ENCODE data around the gene MED17. TPM values are rescaled to one million over a fixed set of nuclear protein-coding genes. Genes with fewer than 3 reads are reported as not detected.
"Not testable (repeated sequence)": the region's sequence is repeated elsewhere in the genome, so short reads cannot be mapped to it uniquely, and the experiment has no call there.

The MED17 gene
- total RNA-seq, 1 donor from 2014 or later, result 32.4 TPM

- DNase-seq, result no peak
Observed at GRCh38 chr11:93757924-93758865, 25.9 kb upstream of the MED17 start.

GRCh38 chr11:93759123-93759522 lies 25.0 kb upstream of the MED17 start:
- not testable (repeated sequence) for DNase-seq

GRCh38 chr11:93761910-93762309 lies 22.2 kb upstream of the MED17 start:
- DNase-seq, result no peak

GRCh38 chr11:93765551-93765950 lies 18.5 kb upstream of the MED17 start:
- DNase-seq, result no peak

GRCh38 chr11:93766504-93766903 lies 17.6 kb upstream of the MED17 start:
- no peak for DNase-seq

- no peak for DNase-seq
Observed at GRCh38 chr11:93767018-93767417, 17.1 kb upstream of the MED17 start.

GRCh38 chr11:93770160-93770559 lies 13.9 kb upstream of the MED17 start:
- no peak for DNase-seq

- DNase-seq, result no peak
Observed at GRCh38 chr11:93772123-93772522, 12.0 kb upstream of the MED17 start.

GRCh38 chr11:93773045-93773477 lies 11.0 kb upstream of the MED17 start:
- DNase-seq, result no peak

- no peak for DNase-seq
Observed at GRCh38 chr11:93773601-93774200, 10.4 kb upstream of the MED17 start.

- DNase-seq, result not testable (repeated sequence)
Observed at GRCh38 chr11:93774560-93774959, 9.5 kb upstream of the MED17 start.

- DNase-seq, result no peak
Observed at GRCh38 chr11:93775289-93775688, 8.8 kb upstream of the MED17 start.

- no peak for DNase-seq
Observed at GRCh38 chr11:93783362-93783761, 720 bp upstream of the MED17 start.

- DNase-seq, result no peak
Observed at GRCh38 chr11:93783765-93784144, 327 bp upstream of the MED17 start.

- DNase-seq, result no peak
Observed at GRCh38 chr11:93784935-93785360, 866 bp downstream of the MED17 start.

GRCh38 chr11:93791493-93791892 lies 7.4 kb downstream of the MED17 start:
- no peak for DNase-seq

GRCh38 chr11:93796441-93797231 lies 12.6 kb downstream of the MED17 start:
- no peak for DNase-seq

- DNase-seq, result no peak
Observed at GRCh38 chr11:93801366-93801765, 17.3 kb downstream of the MED17 start.

GRCh38 chr11:93804879-93805278 lies 20.8 kb downstream of the MED17 start:
- DNase-seq, result no peak

GRCh38 chr11:93807980-93808379 lies 23.9 kb downstream of the MED17 start:
- no peak for DNase-seq

GRCh38 chr11:93813974-93814373 lies 29.9 kb downstream of the MED17 start:
- no peak for DNase-seq

GRCh38 chr11:93814966-93815633 lies 31.0 kb downstream of the MED17 start:
- no peak for DNase-seq
